ACC112 (cell line): Measurements from ENCODE around the gene RGS1.

Experiments used
- H2AFZ ChIP-seq: fragments of 200-600 bp; sonication (generic); one replicate; pipeline ENCODE4 v1.6.0; 2017; ENCODE audit warnings: antibody characterized with exemption, low read length; ENCODE audit not compliant: unreplicated experiment
- H3K27ac ChIP-seq: fragments of 200-600 bp; sonication (generic); 2 replicates; pipeline ENCODE4 v1.5.1; 2014; ENCODE audit warnings: low read depth, mild to moderate bottlenecking, antibody characterized with exemption, low read length, moderate library complexity
- H3K27me3 ChIP-seq: fragments of 200-600 bp; sonication (generic); 2 replicates; pipeline ENCODE4 v1.6.1; 2014; ENCODE audit warnings: mild to moderate bottlenecking, antibody characterized with exemption, low read length, moderate library complexity, mixed read lengths; ENCODE audit not compliant: insufficient read depth
- H3K36me3 ChIP-seq: fragments of 200-600 bp; sonication (generic); 2 replicates; pipeline ENCODE4 v1.6.1; 2016; ENCODE audit warnings: mild to moderate bottlenecking, antibody characterized with exemption, low read length, moderate library complexity, mixed read lengths; ENCODE audit not compliant: insufficient read depth
- H3K4me1 ChIP-seq: fragments of 200-600 bp; sonication (generic); one replicate; pipeline ENCODE4 v1.6.1; 2016; ENCODE audit warnings: low read length, mixed read lengths; ENCODE audit not compliant: insufficient read depth, unreplicated experiment, control insufficient read depth
- H3K4me3 ChIP-seq: fragments of 200-600 bp; sonication (generic); 2 replicates; pipeline ENCODE4 v1.5.1; 2014; ENCODE audit warnings: mild to moderate bottlenecking, low read depth, low read length
- H3K79me2 ChIP-seq: fragments of 200-600 bp; sonication (generic); one replicate; pipeline ENCODE4 v1.6.0; 2016; ENCODE audit warnings: low read length; ENCODE audit not compliant: control insufficient read depth, unreplicated experiment, insufficient read depth

Gene RGS1

GRCh38 chr1:192584866-192585265 is 9.3 kb downstream of the RGS1 start:
- no peak overlapping the region for H3K27ac ChIP-seq
- H3K4me1 ChIP-seq: peaks cover 2% of the 10 kb centered on the region
- H2AFZ ChIP-seq: no peak overlapping the region
- H3K27me3 ChIP-seq: no peaks in the 10 kb centered on the region
- H3K79me2 ChIP-seq: no peaks in the 10 kb centered on the region
- H3K4me3 ChIP-seq: no peak overlapping the region
- H3K36me3 ChIP-seq: no peaks in the 10 kb centered on the region

- peaks cover 7% of the 10 kb centered on the region for H3K4me1 ChIP-seq
- H3K4me3 ChIP-seq: no peak overlapping the region
- no peaks in the 10 kb centered on the region for H3K27me3 ChIP-seq
- no peak overlapping the region for H2AFZ ChIP-seq
- H3K27ac ChIP-seq: no peak overlapping the region
- no peaks in the 10 kb centered on the region for H3K79me2 ChIP-seq
- H3K36me3 ChIP-seq: no peaks in the 10 kb centered on the region
Measured at GRCh38 chr1:192587386-192588266, 12.1 kb downstream of the RGS1 start.

DNA sequence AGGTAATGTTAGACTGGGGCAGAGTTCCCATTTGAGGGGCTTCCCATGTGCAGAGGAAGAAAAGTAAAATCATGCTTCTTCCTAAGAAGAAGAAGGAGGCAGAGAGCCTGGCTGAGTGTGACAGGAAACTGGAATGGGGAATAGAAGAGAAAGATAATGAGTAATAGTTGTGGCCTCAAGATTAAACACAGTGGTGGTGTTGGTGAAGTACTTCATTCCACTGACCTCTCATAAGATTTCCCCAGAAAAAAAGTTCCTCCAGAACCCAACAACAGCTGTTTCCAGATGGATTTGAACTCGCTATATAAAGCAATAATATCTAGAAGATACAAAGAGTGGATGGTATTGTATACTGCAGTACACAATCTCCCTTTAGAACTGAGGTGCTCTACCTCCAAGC is 13.0 kb downstream of the RGS1 start:
- Histone ChIP-seq H3K4me1 (peaks cover 11% of the 10 kb centered on the region), H3K27me3 (no peaks in the 10 kb centered on the region), H3K79me2 (no peaks in the 10 kb centered on the region), H3K36me3 (no peaks in the 10 kb centered on the region), H3K27ac (no peak overlapping the region), H3K4me3 (no peak overlapping the region), H2AFZ (no peak overlapping the region)

DNA sequence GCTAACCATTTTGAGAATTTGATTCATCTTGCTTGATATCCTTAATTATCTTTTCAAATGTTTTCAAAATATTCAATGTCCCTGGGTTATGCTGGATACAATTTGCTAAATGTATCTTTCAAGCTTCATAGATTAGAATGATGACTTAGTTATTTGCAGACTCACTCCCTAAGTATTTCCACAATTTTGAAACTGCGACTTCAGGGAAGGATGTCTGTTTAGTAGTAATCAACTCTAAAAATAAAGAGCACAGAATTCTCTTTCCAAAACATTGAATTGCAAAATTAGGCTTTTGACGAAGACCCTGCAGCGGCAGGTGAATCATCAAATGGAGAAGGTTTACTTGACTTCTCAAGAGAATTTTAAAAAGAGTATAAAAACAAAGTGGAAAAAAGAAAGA is 14.2 kb downstream of the RGS1 start:
- Histone ChIP-seq H3K4me1 (peaks cover 11% of the 10 kb centered on the region), H3K27ac (no peak overlapping the region), H3K4me3 (no peak overlapping the region), H3K79me2 (no peaks in the 10 kb centered on the region), H3K27me3 (no peaks in the 10 kb centered on the region), H3K36me3 (no peaks in the 10 kb centered on the region), H2AFZ (no peak overlapping the region)

GRCh38 chr1:192592517-192592916 is 16.9 kb downstream of the RGS1 start:
- Histone ChIP-seq H3K36me3 (no peaks in the 10 kb centered on the region), H3K4me3 (no peak overlapping the region), H3K79me2 (no peaks in the 10 kb centered on the region), H3K4me1 (peaks cover 11% of the 10 kb centered on the region), H3K27me3 (no peaks in the 10 kb centered on the region), H2AFZ (peak overlapping the region; percentile 21), H3K27ac (no peak overlapping the region)

DNA sequence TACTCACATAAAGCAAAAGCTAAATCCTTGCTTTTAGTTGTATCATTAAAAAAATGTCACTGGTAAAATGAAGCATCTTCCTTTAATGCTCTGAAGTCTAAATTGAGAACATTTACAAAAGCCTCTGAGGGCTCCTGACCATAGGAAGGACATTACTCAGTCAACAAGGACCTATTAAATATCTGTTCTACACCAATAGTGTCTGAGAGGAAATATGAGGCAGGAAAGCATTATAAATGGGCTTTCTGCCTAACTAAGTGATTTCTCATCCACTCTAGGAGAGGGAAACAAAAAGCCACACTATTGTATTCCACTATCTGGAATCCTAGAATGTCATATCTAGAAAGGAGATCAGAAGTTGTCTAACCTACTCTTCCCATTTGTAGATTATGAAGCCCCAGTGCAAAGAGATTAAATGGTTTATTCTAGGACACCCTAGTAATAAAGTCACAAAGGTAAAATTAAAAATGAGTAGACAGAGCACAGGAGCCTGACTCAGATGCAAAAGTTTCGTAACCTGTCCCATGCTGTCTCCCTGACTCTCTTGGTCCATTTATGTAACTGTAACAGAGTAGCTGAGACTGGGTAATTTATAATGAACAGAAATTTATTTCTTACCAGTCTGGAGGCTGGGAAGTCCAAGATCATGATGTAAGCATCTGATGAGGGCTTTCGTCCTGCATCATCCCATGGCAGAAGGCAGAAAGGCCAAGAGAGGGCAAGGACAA is 17.6 kb downstream of the RGS1 start:
- Histone ChIP-seq H2AFZ (no peak overlapping the region), H3K36me3 (no peaks in the 10 kb centered on the region), H3K27ac (no peak overlapping the region), H3K79me2 (no peaks in the 10 kb centered on the region), H3K27me3 (no peaks in the 10 kb centered on the region), H3K4me1 (peaks cover 11% of the 10 kb centered on the region), H3K4me3 (no peak overlapping the region)

- Histone ChIP-seq H3K79me2 (no peaks in the 10 kb centered on the region), H3K27ac (no peak overlapping the region), H2AFZ (no peak overlapping the region), H3K4me3 (no peak overlapping the region), H3K4me1 (peaks cover 5% of the 10 kb centered on the region), H3K27me3 (no peaks in the 10 kb centered on the region), H3K36me3 (no peaks in the 10 kb centered on the region)
Measured at GRCh38 chr1:192595299-192595698, 19.7 kb downstream of the RGS1 start.

GRCh38 chr1:192598589-192598988 is 23.0 kb downstream of the RGS1 start:
- H3K4me3 ChIP-seq: no peak overlapping the region
- no peak overlapping the region for H2AFZ ChIP-seq
- H3K4me1 ChIP-seq: peaks cover 14% of the 10 kb centered on the region

DNA sequence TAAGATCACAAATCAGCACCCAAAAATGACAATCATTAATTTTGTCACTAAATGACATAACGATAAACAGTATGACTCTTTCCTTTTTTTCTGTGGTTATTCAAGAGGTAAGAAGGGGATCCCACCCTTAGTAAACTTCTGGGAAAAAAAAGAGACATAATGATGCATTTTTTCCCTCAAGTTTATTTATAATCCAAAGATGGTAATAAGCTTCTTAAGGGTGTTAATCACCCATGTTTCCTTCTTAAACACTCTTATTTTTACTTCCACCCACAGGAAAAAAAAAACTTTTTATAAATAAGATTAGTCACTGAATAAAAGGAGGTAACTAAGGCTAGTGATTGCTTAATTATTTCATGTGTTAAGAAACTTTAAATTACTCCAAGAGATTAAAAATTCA is 24.7 kb downstream of the RGS1 start:
- Histone ChIP-seq H3K79me2 (no peaks in the 10 kb centered on the region), H3K36me3 (no peaks in the 10 kb centered on the region), H3K4me1 (peaks cover 14% of the 10 kb centered on the region), H2AFZ (no peak overlapping the region), H3K4me3 (no peak overlapping the region), H3K27ac (no peak overlapping the region), H3K27me3 (no peaks in the 10 kb centered on the region)

More at GRCh38 chr1:192598589-192598988, 23.0 kb downstream of the RGS1 start:
- H3K27ac ChIP-seq: no peak overlapping the region
- H3K36me3 ChIP-seq: no peaks in the 10 kb centered on the region
- no peaks in the 10 kb centered on the region for H3K27me3 ChIP-seq
- no peaks in the 10 kb centered on the region for H3K79me2 ChIP-seq

DNA sequence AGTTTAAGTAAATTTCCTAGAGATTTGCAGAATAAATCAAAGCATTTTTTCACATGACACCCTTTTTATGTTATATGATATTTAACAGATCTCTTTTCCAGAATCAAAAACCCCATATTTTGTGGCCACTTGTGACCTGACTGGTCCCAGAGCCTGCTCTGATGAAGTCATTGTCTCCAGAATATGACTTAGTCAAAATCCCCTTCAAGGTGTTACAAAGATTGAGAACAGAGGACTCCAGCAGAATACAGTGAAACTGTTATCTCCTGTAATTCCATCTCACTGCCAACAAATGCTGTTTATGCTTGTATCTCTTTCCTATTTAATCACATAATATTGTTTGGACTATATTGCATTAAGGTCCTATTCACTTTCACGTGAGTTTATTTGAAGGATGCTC is 25.6 kb downstream of the RGS1 start:
- Histone ChIP-seq H3K4me1 (peaks cover 14% of the 10 kb centered on the region), H3K79me2 (no peaks in the 10 kb centered on the region), H3K27me3 (no peaks in the 10 kb centered on the region), H2AFZ (no peak overlapping the region), H3K27ac (no peak overlapping the region), H3K36me3 (no peaks in the 10 kb centered on the region), H3K4me3 (no peak overlapping the region)

GRCh38 chr1:192601567-192601966 is 26.0 kb downstream of the RGS1 start:
- peaks cover 14% of the 10 kb centered on the region for H3K4me1 ChIP-seq
- no peaks in the 10 kb centered on the region for H3K79me2 ChIP-seq
- H2AFZ ChIP-seq: no peak overlapping the region
- no peaks in the 10 kb centered on the region for H3K27me3 ChIP-seq
- no peak overlapping the region for H3K4me3 ChIP-seq
- H3K27ac ChIP-seq: no peak overlapping the region
- no peaks in the 10 kb centered on the region for H3K36me3 ChIP-seq
